GM10248 (cell line): ENCODE results near the gene C4orf50.
"Not testable (repeated sequence)": the region's sequence is repeated elsewhere in the genome, so short reads cannot be mapped to it uniquely, and the experiment has no call there.

Source experiments
- CTCF ChIA-PET: fragments of 300-600 bp; sonication (Branson Sonifier 250); formaldehyde crosslinking; extraction: SDS; loops from one replicate; lab custom pipeline; 2021; ENCODE audit warnings: antibody characterized with exemption; lab: Yijun Ruan, JAX
- POLR2A ChIA-PET: fragments of 350-650 bp; sonication (Branson Sonifier 250); formaldehyde crosslinking; extraction: SDS; loops from one replicate; lab custom pipeline; 2020; ENCODE audit warnings: antibody characterized with exemption; lab: Yijun Ruan, JAX
- DNase-seq: peaks from one replicate; pipeline ENCODE4 v3.0.0; 2012; ENCODE audit errors: extremely low spot score
- CTCF ChIP-seq: IDR thresholded peaks from 2 replicates; pipeline ENCODE4 v1.5.1; 2012; ENCODE audit warnings: mild to moderate bottlenecking, low read depth; ENCODE audit errors: extremely low read depth, missing control alignments, control extremely low read depth

C4orf50 gene

GRCh38 chr4:5995901-5996623 is 22.2 kb downstream of the C4orf50 start:
- no peak for DNase-seq
- no peak for TF ChIP-seq CTCF
- CTCF ChIA-PET = interaction anchor here (1.0 to 5.7 kb wide), 7 partner anchors 9 to 336 kb away, joined by 3 to 94 read pairs (median 5); no protein-coding TSS in a partner anchor
- POLR2A ChIA-PET = no interaction called here

GRCh38 chr4:5993876-5994811 is 24.1 kb downstream of the C4orf50 start:
- POLR2A ChIA-PET = no interaction called here
- no peak for TF ChIP-seq CTCF
- CTCF ChIA-PET = interaction anchor here (1.2 kb wide), 1 partner anchor 337 kb away, joined by 3 read pairs; no protein-coding TSS in a partner anchor
- no peak for DNase-seq

- CTCF ChIA-PET = interaction anchor here (1.2 kb wide), 1 partner anchor 338 kb away, joined by 3 read pairs; no protein-coding TSS in a partner anchor
- DNase-seq, POLR2A ChIA-PET: not testable (repeated sequence)
Measured at GRCh38 chr4:5993346-5993745, 24.9 kb downstream of the C4orf50 start.

- no peak for DNase-seq
- TF ChIP-seq CTCF = no peak
- CTCF ChIA-PET = interaction anchor here (2.2 kb wide), 1 partner anchor 11 kb away, joined by 7 read pairs; no protein-coding TSS in a partner anchor
- POLR2A ChIA-PET = no interaction called here
Measured at GRCh38 chr4:5992828-5993321, 25.4 kb downstream of the C4orf50 start.

GRCh38 chr4:5992171-5992827 is 25.9 kb downstream of the C4orf50 start:
- ChIA-PET CTCF (interaction anchor here (2.2 kb wide), 1 partner anchor 10 kb away, joined by 7 read pairs; no protein-coding TSS in a partner anchor), POLR2A (no interaction called here)
- DNase-seq = no peak
- no peak for TF ChIP-seq CTCF

- TF ChIP-seq CTCF = no peak
- CTCF ChIA-PET = interaction anchor here (0.9 to 3.5 kb wide), 3 partner anchors 8 to 13 kb away, joined by 3 to 23 read pairs (median 7); no protein-coding TSS in a partner anchor
- POLR2A ChIA-PET = no interaction called here
- DNase-seq = no peak
Measured at GRCh38 chr4:5991405-5991804, 26.8 kb downstream of the C4orf50 start.
